NT2/D1 (cell line): ENCODE measurements around the gene NFIA.

Experiments used
- SUZ12 ChIP-seq: IDR thresholded peaks from 2 replicates; pipeline ENCODE4 v1.6.1; 2011; ENCODE audit not compliant: insufficient read length, insufficient read depth; ENCODE audit errors: extremely low read depth
- ZNF274 ChIP-seq: IDR thresholded peaks from 2 replicates; pipeline ENCODE4 v1.6.1; 2011; ENCODE audit warnings: mild to moderate bottlenecking, low read depth, low read length

DNA sequence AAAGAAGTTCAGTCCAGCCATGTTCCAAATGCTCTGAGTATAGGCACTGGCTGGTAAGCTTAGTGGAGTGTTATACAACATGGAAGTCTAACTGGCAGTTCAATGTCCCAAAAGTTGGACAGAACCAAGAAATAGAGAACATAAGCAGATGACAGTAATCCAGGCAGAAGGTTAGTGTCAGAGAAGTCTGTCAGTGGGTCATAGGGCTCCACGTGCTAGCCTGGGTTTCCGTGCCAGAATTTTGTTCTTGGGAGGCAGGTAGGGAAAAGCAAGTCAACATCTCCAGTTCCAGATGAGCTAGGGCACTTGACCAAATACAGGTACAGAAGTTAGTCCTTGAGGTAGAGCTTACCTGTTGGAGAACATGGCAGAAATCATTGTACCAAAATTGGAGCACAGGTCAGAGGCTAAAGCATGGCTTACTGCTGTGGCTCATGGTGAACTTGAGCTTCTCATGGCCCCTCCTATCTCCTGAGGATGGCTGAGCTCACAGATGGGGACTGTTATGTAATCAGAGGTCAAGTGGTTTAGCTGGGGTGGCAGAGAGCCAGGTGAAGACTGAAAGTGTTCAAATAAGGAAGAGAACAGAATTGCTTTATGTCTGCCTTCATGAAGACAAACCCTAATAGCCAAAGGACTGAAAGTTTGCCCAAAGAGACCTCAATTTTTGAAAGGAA, 170.8 kb downstream of the NFIA start:
- TF ChIP-seq ZNF274 (no peak), SUZ12 (no peak)
